ENCODE results near the gene SIGLEC15. TPM values are rescaled to one million over a fixed set of nuclear protein-coding genes. Genes with fewer than 3 reads are reported as not detected.
A peak's percentile ranks its signal among the peaks of the same experiment; 100 is the strongest.
"Not testable (repeated sequence)": the region's sequence is repeated elsewhere in the genome, so short reads cannot be mapped to it uniquely, and the experiment has no call there.

Gene SIGLEC15
- total and polyA plus RNA-seq, 8 donors: 0.10 to 5.5 (median 0.76) TPM; not detected in 3

- Histone ChIP-seq H3K4me1 (no peaks in the 10 kb centered on the region), H3K27me3 (no peaks in the 10 kb centered on the region), H3K9me3 (peaks cover 0 to 16% (median 9%) of the 10 kb centered on the region in 4 donors), H3K36me3 (no peaks in the 10 kb centered on the region), H3K27ac (peak overlapping the region in 3 of 5 donors; percentile 27 to 58 (median 38)), H3K4me3 (no peak overlapping the region)
- 16 to 46% (median 41%) methylated on average over 1 to 2 of the region's 2 CpGs for WGBS, 5 donors
- no peak for TF ChIP-seq EP300 (IDR thresholded peaks at IDR 0.05)
- intact Hi-C loops (cut with DNase I; ENCODE audit: low total_unique reads): no loop called here
- peak in 1 of 2 donors; percentile 52 for DNase-seq
These were observed 22.5 kb upstream of the SIGLEC15 start for GRCh38 chr18:45802814-45803492.

GRCh38 chr18:45805551-45805950 lies 19.9 kb upstream of the SIGLEC15 start:
- no peak for DNase-seq
- no peak overlapping the region for H3K4me3 ChIP-seq
- intact Hi-C loops (cut with DNase I; ENCODE audit: low total_unique reads): no loop called here
- H3K27me3 ChIP-seq: no peaks in the 10 kb centered on the region
- no peaks in the 10 kb centered on the region for H3K36me3 ChIP-seq
- no peak overlapping the region for H3K27ac ChIP-seq
- no peaks in the 10 kb centered on the region for H3K4me1 ChIP-seq
- H3K9me3 ChIP-seq: peaks cover 0 to 16% (median 9%) of the 10 kb centered on the region in 4 donors
- no peak for TF ChIP-seq POLR2A (IDR thresholded peaks at IDR 0.05)

- TF ChIP-seq POLR2AphosphoS5 (IDR thresholded peaks at IDR 0.05) (no peak), CTCF (IDR thresholded peaks at IDR 0.05) (no peak), EP300 (IDR thresholded peaks at IDR 0.05) (no peak), POLR2A (IDR thresholded peaks at IDR 0.05) (no peak)
- peaks cover 0 to 16% (median 9%) of the 10 kb centered on the region in 4 donors for H3K9me3 ChIP-seq
- H3K27me3 ChIP-seq: no peaks in the 10 kb centered on the region
- no peak for DNase-seq
- H3K36me3 ChIP-seq: no peaks in the 10 kb centered on the region
- H3K4me3 ChIP-seq: no peak overlapping the region
- H3K4me1 ChIP-seq: no peaks in the 10 kb centered on the region
- H3K27ac ChIP-seq: no peak overlapping the region
- intact Hi-C loops (cut with DNase I; ENCODE audit: low total_unique reads): no loop called here
- 45 to 60% (median 48%) methylated on average over 2 of the region's 2 CpGs for WGBS, 5 donors
These were observed 19.2 kb upstream of the SIGLEC15 start for GRCh38 chr18:45806226-45806625.

GRCh38 chr18:45807144-45807543 lies 18.3 kb upstream of the SIGLEC15 start:
- H3K36me3 ChIP-seq; H3K4me1 ChIP-seq; H3K27me3 ChIP-seq; H3K27ac ChIP-seq; H3K4me3 ChIP-seq; intact Hi-C loops (cut with DNase I; ENCODE audit: low total_unique reads): not testable (repeated sequence)
- H3K9me3 ChIP-seq: peaks cover 0 to 16% (median 9%) of the 10 kb centered on the region in 4 donors
- WGBS, 5 donors: 49 to 64% (median 52%) methylated on average over 2 of the region's 2 CpGs
- DNase-seq: peak in 1 of 2 donors; percentile 19

GRCh38 chr18:45814733-45815132 lies 10.7 kb upstream of the SIGLEC15 start:
- intact Hi-C loops (cut with DNase I; ENCODE audit: low total_unique reads); H3K4me3 ChIP-seq: not testable (repeated sequence)

GRCh38 chr18:45817543-45817942 lies 7.9 kb upstream of the SIGLEC15 start:
- no peaks in the 10 kb centered on the region for H3K36me3 ChIP-seq
- H3K4me3 ChIP-seq: no peak overlapping the region
- 68 to 75% (median 70%) methylated on average over 1 of the region's 1 CpG for WGBS, 5 donors
- no peaks in the 10 kb centered on the region for H3K4me1 ChIP-seq
- H3K27ac ChIP-seq: no peak overlapping the region
- intact Hi-C loops (cut with DNase I; ENCODE audit: low total_unique reads): no loop called here
- DNase-seq: no peak
- no peaks in the 10 kb centered on the region for H3K27me3 ChIP-seq
- no peaks in the 10 kb centered on the region for H3K9me3 ChIP-seq
- TF ChIP-seq POLR2A (IDR thresholded peaks at IDR 0.05) (no peak), EP300 (IDR thresholded peaks at IDR 0.05) (no peak), POLR2AphosphoS5 (IDR thresholded peaks at IDR 0.05) (no peak), CTCF (IDR thresholded peaks at IDR 0.05) (no peak)

More at GRCh38 chr18:45814733-45815132, 10.7 kb upstream of the SIGLEC15 start:
- H3K4me1 ChIP-seq, H3K27me3 ChIP-seq, DNase-seq, H3K36me3 ChIP-seq, H3K27ac ChIP-seq, H3K9me3 ChIP-seq: not testable (repeated sequence)

GRCh38 chr18:45818765-45819164 lies 6.7 kb upstream of the SIGLEC15 start:
- H3K27me3 ChIP-seq; H3K36me3 ChIP-seq; DNase-seq; H3K9me3 ChIP-seq; H3K27ac ChIP-seq; intact Hi-C loops (cut with DNase I; ENCODE audit: low total_unique reads); H3K4me1 ChIP-seq; H3K4me3 ChIP-seq: not testable (repeated sequence)
- WGBS, 5 donors: 86 to 92% (median 88%) methylated on average over 8 of the region's 8 CpGs

Measured in stomach (tissue), 9 donors.